ENCODE measurements around the gene VSIG4. TPM values are rescaled to one million over a fixed set of nuclear protein-coding genes. Genes with fewer than 3 reads are reported as not detected.

VSIG4 gene
- total and polyA plus RNA-seq, 2 of the 13 experiments (the other 11 are each of a cell fraction or from before 2014, with no cell fraction given), result not detected

DNA sequence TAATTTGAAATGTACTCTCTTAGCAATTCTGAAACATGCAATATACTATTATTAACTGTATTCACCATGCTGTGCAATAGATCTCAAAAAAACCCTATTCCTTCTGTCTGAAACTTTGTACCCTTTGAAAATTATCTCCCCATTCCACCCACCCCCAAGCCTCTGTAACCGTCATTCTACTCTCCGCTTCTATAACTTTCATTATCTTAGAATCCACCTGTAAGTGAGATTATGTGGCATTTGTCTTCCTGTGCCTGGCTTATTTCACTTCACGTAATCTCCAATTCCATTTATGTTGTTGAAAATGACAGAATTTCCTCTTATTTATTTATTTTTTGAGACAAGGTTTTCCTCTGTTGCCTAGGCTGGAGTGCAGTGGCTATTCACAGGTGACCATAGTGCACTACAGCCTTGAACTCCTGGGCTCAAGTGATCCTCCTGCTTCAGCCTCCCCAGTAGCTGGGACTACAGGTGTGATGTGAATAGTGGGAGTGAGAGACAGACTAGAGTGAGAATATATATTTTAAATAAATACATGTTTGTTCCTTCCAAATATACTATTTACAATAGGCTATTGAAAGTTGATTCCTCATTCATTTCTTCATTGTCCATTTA is 30.5 kb downstream of the VSIG4 start (continued):
- TF ChIP-seq ARNTL (CRISPR knock-in tag; IDR thresholded peaks at IDR 0.05) (no peak), ZNF530 (CRISPR knock-in tag; IDR thresholded peaks at IDR 0.05; ENCODE audit: low read depth) (no peak), ZNF264 (CRISPR knock-in tag; IDR thresholded peaks at IDR 0.05) (no peak)
- TF ChIP-seq, protein P1, sequence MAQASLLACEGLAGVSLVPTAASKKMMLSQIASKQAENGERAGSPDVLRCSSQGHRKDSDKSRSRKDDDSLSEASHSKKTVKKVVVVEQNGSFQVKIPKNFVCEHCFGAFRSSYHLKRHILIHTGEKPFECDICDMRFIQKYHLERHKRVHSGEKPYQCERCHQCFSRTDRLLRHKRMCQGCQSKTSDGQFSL (CRISPR knock-in tag; IDR thresholded peaks at IDR 0.05), result no peak

DNA sequence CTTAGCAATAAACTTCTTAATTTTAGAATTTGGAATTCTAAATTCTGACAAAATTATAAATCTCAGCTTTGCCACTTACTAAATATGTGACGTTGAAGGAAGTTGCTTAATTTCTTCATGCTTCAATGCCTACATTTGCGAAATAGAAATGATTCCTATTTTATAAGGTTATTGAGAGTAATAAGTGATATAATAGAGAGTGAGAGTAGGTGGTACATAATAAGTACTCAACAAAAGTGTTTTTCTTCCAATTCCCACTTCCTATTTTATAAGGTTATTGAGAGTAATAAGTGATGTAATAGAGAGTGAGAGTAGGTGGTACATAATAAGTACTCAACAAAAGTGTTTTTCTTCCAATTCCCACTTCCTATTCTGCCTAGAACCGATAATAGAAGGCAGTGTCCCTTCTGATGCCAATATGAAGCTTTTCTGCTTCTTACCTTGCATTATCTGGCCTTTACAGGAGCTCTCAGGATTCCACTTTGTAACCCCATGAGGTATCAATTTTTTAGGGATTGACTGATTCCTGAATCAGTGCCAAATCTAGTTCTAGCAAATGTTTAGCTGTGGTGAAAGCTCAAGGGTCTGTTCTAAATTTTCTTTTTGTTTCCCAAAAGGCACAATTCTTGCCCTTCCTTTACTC is 31.4 kb downstream of the VSIG4 start:
- FAIRE-seq (no peak), DNase-seq (ENCODE audit: low spot score) (no peak)
- CTCF ChIA-PET (ENCODE audit: low intra/inter-chr PET ratio, low total read pairs), result no interaction called here

More for the DNA sequence above, 31.4 kb downstream of the VSIG4 start:
- Histone ChIP-seq H3K9me3 (ENCODE audit: low read length) (no peaks in the 10 kb centered on the region), H3K27me3 (ENCODE audit: control insufficient read depth in 1 of 2, insufficient read depth in 2 of 2, low read length in 2 of 2) (no peaks in the 10 kb centered on the region), H3K36me3 (replicated peaks in 1 of 2; ENCODE audit: control insufficient read depth in 1 of 2, insufficient read depth in 2 of 2, low read length in 2 of 2) (no peaks in the 10 kb centered on the region), H3K4me3 (replicated peaks in 1 of 3; ENCODE audit: insufficient read depth in 1 of 3, low read depth in 2 of 3, low read length in 3 of 3) (no peak overlapping the region), H4K20me1 (ENCODE audit: insufficient read depth, low read length) (no peaks in the 10 kb centered on the region), H3K4me1 (ENCODE audit: insufficient read depth, low read length) (no peaks in the 10 kb centered on the region), H3K9ac (ENCODE audit: insufficient read depth, low read depth, low read length) (no peak overlapping the region), H2AFZ (ENCODE audit: low read length) (no peak overlapping the region), H3K4me2 (ENCODE audit: low read depth, low read length) (no peak overlapping the region), H3K27ac (ENCODE audit: extremely low read length, insufficient read depth, low read length) (no peak overlapping the region), H3K79me2 (ENCODE audit: insufficient read depth, low read length) (no peaks in the 10 kb centered on the region)
- in situ Hi-C loops (cut with HindIII; ENCODE audit: extremely low pct_ligation_motif_present, low pct_unique_long_range_greater_than_20kb) (no loop called here), intact Hi-C loops (cut with micrococcal nuclease; ENCODE audit: unreplicated experiment) (no loop called here)
- 3% methylated on average over 3 of the region's 3 CpGs for WGBS (ENCODE audit: low lambda C conversion rate)
- no TSS peak for BruUV-seq (replicated peaks)
- ATAC-seq, result no peak
- TF ChIP-seq CC2D1A (CRISPR knock-in tag; IDR thresholded peaks at IDR 0.05) (no peak), HNRNPUL1 (IDR thresholded peaks at IDR 0.05; ENCODE audit: low read depth, low read length) (no peak), ZNF451 (CRISPR knock-in tag; IDR thresholded peaks at IDR 0.05) (no peak), ZNF773 (CRISPR knock-in tag; IDR thresholded peaks at IDR 0.05; ENCODE audit: borderline replicate concordance) (no peak), ZNF720 (CRISPR knock-in tag; IDR thresholded peaks at IDR 0.05) (no peak), HIVEP1 (CRISPR knock-in tag; IDR thresholded peaks at IDR 0.05) (no peak), MTA3 (CRISPR knock-in tag; IDR thresholded peaks at IDR 0.05) (no peak), IKZF1 (IDR thresholded peaks at IDR 0.05) (no peak), TARDBP (CRISPR knock-in tag; IDR thresholded peaks at IDR 0.05) (no peak), SNAPC2 (CRISPR knock-in tag; IDR thresholded peaks at IDR 0.05) (no peak)
- TF ChIP-seq, protein P2, sequence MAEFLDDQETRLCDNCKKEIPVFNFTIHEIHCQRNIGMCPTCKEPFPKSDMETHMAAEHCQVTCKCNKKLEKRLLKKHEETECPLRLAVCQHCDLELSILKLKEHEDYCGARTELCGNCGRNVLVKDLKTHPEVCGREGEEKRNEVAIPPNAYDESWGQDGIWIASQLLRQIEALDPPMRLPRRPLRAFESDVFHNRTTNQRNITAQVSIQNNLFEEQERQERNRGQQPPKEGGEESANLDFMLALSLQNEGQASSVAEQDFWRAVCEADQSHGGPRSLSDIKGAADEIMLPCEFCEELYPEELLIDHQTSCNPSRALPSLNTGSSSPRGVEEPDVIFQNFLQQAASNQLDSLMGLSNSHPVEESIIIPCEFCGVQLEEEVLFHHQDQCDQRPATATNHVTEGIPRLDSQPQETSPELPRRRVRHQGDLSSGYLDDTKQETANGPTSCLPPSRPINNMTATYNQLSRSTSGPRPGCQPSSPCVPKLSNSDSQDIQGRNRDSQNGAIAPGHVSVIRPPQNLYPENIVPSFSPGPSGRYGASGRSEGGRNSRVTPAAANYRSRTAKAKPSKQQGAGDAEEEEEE (CRISPR knock-in tag; IDR thresholded peaks at IDR 0.05; ENCODE audit: borderline replicate concordance), result no peak
- POLR2A ChIA-PET, result no interaction called here

Data from HepG2 (cell line).